ENCODE data around the gene RTP5.

RTP5 gene

DNA sequence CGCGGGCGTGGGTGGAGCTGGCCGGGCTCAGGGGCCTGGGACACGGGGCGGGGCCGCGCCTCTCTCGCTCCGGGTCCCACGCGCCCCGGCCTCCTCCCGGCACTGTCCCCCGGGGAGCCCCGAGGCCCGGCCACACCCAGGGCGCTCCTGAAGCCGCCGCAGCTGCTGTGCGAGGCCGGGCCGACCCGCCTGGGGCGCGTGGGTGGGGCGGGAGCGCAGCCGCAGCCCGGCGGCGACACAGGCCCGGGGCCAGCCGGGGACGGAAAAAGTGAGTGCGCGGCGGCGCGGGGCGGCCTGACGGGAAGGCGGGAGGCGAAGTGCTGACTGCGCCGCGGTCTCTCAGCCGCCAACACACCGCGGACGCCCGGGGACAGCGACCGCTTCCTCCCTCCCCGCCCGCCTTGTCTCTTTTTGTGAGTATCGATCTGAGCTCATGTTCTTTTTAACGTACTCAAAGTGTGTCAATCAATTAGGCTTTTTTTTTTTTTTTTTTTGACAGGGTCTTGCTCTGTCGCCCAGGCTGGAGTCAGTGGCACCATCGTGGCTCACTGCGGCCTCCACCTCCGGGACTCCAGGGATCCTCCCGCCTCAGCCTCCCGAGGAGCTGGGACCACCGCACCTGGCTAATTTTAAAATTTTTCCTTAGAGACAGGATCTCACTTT is 25.3 kb upstream of the RTP5 start:
- peak; percentile 83 to 85 for ATAC-seq

- ATAC-seq = no peak
Observed at GRCh38 chr2:241844831-241845578, 24.5 kb upstream of the RTP5 start.

DNA sequence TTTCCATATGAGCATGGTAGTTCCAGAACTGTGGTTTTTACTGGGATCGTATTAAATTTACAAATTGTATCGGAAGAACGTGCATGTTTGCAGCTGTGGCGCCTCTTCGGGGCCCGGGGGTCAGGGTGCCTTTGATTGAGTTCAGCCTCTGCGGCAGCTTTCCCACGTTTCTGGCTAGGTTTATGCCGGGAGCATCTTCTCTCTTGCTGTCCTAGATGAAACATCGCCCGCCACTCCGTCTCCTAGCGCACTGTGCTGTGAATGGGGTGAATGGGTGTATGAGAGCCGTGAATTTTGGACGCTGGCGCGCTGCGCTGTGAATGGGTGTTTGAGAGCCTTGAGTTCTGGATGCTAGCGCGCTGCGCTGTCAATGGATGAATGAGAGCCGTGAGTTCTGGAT is 23.1 kb upstream of the RTP5 start:
- ATAC-seq = no peak

GRCh38 chr2:241848761-241849615 is 20.5 kb upstream of the RTP5 start:
- no peak for ATAC-seq

DNA sequence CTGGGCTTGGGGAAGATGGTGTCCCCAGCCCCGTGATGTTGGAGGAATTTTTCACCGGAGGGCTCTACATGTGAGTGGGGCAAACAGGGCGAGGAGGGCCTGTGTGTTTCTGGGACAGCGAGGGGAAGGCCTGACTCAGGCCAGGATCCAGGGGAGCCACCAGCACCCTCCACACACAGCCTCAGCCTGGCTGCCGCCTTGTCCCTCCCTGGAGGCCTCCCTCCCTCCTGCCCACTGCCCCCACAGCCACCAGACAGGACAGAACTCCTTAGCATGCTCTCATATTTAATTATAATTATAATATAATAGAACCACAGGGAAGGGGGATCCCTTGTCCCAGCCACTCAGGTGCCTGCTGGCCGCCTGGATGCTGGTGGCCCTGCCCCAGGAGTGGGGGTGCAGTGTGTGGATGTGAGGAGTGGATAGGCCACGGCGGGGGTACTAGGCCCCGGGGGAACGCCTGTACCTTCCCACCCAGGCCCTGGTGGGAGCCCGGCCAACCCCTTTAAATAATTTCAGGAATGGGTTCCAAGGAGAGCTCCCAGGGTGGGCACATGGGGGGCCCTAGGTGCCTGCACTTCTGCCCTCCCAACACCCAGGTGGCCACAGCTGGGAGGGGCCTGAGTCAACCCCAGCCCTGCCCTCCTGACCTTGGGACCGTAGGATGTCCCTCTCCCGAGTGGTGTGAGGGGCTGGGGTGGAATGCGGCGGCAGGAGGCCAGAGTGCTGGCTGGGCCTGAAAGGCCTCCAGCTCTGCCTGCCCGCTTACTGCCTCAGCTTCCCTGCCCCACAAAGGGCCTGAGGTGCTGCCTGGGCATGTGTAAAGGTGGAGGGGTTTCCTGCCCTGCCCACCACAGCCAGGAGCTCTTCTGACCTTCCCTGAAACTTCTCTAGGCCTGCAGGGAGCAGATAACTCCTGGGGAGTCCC is 19.6 kb upstream of the RTP5 start:
- ATAC-seq = no peak

DNA sequence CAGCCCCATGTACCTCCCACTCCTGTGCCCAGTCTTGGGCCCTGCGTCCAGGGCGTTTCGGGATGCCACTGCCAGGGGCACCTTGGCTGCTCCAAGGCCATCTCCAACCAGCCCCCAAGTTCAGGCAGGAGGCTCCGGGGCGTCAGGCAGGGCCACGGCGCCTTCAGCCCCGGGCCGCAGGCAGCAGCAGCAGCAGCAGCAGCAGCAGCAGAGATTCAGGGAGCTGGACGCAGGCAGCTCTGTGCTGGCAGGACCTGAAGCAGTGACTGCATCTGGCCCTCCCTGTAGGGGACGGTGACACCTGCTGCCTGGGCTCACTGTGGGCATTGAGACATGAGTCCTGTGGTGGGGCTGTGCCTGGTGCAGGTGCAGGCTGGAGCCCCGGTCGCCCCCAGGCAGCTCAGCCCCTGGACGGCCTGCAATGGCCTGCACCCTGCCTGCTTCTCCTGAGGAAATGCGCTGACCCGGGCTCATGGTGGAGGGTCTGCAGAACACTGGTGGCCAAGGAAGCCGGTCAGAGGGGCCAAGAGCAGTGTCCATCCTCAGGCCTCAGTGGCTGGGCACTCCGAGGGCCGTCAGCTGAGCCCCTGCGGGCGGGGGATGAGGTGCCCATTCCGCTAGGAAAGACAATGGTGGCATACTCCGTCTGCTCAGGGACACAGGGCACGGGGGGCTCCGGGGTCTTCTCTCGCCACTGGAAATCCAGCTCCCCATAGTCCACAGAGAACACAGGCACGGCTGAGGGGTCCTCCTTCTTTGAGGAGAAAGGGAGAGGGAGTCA is 18.8 kb upstream of the RTP5 start:
- no peak for ATAC-seq

- ATAC-seq = no peak
Observed at GRCh38 chr2:241851325-241852115, 18.0 kb upstream of the RTP5 start.

DNA sequence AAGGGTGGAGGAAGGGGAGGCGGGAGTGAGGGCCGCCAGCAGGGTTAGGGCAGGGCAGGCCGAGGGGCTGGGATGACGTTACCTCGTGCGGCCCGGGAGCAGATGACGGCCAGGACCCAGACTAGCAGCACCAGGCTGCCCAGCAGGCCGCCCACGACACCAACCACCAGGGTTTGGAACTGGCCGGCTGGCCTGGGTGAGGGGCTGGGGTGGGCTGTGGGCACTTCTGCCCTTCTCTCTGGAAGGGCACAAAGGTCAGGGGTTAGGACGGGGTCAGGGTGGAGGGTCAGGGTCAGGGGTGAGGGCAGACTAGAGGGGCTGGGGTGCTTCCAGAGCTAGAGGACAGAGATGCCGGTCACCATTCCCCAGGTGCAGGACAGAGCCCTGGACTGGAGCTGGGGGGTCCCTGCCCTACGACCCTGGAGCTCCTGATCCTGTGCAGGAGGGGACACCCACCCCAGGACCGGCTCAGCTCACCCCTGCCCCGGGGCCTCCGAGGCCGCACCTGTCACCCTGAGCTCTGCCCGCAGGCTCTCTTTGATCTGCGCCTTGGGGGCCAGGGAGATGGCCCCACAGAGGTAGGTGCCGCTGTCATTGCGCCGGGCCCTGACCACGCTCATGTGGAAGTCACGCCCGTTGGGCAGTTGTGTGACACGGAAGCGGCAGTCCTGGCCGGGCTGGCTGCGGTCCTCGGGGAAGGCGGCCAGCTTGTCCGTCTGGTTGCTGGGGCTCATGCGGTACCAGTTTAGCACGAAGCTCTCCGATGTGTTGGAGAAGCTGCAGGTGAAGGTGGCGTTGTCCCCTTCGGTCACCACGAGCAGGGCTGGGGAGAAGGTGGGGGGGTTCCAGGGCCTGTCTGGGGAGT is 17.2 kb upstream of the RTP5 start:
- ATAC-seq = no peak

DNA sequence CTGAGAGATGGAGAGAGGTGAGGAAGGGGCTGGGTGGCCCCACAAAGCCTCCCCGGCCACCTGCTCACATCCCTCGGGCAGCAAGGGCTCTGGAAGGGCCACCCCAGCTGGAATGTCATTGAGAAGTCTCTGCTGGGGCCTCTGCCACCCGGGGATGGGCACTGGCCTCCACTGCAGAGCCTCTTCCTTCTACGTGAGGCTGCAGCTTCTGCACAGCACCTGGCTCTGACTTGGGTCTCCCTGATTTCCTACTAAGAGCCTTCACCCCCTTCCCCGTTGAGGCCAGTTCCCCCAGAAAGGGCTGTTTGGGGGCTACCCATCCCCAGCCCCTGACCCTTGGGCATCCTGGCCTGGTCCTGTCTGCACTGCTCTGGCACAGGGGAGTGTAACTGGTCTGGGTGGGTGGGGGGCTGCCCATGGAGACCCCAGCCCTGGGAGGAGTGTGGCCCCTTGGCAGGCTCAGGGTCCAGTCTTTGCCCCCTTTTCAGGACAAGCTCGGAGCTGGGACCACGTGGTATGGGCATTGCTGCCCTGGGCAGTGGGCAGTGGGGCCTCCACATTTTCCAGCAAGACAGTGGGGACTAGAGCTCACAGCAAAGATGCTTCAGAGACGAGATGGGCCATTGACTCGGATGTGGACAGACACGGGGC is 16.4 kb upstream of the RTP5 start:
- ATAC-seq = no peak

DNA sequence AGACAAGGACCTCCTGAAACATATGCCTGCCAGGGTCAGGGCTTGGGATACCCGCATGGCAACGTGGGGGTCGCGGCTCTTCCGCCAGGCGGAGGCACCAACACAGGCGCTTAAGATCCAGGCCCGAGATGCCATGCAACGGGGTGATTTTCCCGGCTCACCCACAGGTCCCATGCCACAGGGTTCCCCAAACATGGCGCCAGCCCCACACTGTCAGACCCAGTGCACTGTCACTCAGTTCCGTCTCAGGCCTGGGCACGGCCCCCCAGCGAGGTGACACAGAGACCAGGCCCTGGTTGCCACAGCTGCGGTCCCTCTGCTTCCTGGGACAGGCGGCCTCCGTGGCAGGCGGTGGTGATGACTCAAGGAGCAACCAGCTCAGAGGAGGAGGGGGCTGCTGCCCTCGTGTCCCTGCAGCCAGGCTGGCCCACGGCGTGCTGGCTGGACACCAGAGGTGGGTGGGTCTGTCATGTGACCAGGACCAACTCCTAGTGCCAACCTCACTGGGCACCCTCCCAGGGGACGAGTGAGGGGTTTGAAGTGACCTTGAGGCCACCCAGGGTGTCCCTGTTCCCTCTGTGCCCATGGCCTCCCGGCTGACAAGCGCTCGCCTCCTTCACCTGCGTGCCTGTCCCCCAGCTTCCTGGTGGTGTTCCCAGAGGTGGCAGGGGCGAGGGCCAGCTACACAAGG is 15.7 kb upstream of the RTP5 start:
- no peak for ATAC-seq

DNA sequence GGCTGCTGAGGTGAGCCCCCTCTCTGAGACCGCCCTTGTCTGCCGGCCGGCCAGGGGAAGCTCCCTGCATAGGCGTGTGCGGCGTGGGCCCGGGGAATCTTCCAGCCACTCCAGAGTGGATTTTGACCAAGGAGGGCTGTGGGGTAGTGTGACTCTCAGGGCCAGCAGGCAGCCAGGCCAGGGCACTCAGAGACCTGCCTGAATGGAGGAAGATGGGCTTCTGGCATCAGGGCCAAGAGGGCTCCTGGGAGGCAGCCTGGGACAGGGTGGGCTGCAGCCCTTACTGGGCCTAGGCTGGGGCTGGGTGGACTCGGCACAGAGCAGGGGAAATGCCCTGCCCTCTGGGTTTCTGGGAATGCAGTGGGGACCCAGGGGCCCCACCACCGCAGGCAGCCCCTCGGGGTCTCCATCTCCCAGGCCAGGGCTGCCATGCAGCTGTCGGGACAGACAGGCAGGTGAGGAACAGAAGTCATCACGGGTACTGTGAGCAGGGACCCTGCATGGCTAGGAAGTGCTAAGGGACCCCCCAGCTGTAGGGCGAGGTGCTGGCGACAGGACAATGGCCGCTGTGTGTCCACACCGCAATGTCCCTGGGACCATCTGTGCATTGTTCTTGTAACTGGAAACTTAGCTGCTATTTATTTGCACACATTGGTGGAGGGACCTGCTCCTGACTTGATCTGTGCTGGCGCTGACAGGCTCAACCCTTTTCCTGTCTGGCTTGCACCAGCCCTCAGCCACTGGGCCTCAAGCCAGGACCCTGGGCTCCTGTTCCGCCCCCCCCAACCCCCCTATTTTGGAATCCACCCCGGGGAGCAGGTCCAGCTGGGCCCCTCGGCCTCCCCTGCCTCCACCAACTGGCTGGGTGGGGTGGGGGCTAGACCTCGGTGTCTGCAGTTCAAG is 14.9 kb upstream of the RTP5 start:
- ATAC-seq = no peak

DNA sequence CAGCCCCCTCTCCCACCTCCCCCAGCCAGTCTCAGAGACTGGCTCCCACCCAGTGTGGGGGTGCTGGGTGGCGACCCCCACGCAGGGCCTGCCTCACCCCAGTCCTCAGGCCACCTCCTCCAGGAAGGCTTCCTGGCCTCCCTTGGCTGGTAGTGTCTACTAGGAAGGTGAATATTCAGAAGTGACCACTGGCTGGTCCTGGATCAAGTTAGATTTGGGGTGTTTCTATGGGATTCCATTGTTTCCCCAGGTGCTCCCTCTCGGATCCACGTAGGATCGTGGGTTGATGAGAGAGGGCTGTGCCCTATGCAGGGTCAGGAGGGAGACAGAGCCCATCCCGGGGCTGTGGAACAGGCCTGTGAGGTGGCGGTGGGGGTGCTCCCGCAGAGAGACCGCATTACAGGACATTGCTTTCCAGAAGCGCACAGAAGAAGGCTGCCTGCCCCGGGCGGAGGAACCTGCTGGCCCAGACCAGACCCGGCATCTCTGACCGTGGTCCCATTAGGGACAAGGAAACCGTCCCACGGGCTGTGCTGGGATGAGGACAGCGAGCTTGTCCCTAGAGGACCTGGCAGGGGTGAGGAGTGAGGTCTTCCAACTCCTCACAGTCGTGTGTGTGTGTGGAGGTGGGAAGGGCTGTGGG is 14.2 kb upstream of the RTP5 start:
- ATAC-seq = no peak

DNA sequence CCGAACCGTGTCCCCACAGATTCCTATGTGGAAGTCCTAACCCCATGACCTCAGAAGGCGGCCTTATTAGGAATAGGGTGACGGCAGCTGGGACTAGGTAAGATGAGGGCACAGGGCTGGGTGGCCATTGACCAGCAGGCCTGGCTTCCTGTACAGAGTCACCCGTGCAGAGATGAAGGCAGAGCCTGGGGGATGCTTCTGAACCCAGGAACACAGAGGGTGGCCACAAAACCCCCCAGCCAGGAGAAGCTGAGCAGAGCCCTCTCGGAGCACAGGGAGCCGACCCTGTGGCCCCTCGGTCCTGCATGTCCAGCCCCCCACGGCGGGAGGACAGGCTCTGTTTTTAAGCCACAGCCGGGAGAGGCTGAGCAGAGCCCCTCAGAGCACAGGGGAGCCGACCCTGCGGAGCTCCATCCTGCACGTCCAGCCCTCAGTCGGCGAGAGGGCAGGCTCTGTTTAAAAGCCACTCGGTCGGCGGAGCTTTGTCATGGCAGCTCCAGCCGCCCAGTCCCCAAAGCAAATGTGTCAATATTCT is 13.6 kb upstream of the RTP5 start:
- ATAC-seq = no peak

DNA sequence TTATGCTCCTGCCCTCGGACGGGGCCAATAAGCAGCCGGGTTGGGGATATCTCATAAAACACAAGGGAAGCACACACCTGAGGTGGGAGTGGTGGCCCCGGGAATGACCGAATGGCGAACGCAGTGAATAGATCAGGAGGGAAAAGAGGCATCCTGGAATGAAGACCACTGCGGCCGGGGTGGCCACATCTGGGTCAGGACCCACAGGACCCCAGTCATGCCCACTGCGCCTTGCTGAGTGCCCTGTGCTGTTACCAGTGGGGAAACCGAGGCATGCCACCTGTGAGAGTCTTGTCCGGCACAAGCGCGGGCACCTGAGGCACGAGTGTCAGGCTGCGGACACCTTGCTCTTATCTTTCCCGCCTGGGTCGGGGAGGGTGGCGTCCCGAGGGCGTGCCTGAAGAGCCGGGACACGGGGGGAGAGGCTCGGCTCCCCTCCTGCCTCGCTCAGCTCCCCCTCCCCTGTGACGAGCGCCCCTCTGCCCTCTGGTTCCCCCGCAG is 12.4 kb upstream of the RTP5 start:
- no peak for ATAC-seq

DNA sequence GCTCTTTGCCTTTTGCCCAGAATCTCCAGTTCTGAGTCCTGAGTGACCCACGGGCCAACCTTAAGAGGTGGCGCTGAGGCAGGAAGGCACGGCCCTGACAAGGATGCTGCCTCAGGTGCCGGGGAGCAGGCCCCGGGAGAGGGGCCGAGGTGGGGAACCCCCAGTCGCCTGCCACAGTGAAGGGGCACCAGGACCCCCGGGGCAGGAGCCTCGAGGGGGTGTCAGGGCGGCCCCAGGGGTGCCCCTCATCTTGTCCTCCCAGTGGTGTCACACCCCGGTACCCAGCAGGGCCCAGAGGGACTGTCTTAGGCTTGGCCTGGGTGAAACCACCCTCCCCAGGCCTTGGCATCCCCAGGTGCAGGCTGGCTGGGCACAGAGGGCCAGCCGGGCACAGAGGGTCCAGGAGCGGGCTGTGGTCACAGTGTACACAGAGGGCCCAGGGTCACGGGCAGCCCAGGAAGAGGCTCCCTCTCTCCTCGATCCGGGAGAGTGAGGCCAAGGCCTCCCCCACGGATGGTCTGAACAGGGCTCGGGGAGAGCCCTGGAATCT is 11.9 kb upstream of the RTP5 start:
- ATAC-seq = no peak
